CD4-positive, alpha-beta T cell treated with Interleukin-12 subunit alpha and Interleukin-12 subunit beta, for 1 hour (primary cell): Measurements from ENCODE around the gene SLC26A11.
"Not testable (repeated sequence)": the region's sequence is repeated elsewhere in the genome, so short reads cannot be mapped to it uniquely, and the experiment has no call there.

ENCODE experiments used
- DNase-seq: peaks from one replicate; pipeline ENCODE4 v3.0.0-alpha.2; 2020

Gene SLC26A11

DNA sequence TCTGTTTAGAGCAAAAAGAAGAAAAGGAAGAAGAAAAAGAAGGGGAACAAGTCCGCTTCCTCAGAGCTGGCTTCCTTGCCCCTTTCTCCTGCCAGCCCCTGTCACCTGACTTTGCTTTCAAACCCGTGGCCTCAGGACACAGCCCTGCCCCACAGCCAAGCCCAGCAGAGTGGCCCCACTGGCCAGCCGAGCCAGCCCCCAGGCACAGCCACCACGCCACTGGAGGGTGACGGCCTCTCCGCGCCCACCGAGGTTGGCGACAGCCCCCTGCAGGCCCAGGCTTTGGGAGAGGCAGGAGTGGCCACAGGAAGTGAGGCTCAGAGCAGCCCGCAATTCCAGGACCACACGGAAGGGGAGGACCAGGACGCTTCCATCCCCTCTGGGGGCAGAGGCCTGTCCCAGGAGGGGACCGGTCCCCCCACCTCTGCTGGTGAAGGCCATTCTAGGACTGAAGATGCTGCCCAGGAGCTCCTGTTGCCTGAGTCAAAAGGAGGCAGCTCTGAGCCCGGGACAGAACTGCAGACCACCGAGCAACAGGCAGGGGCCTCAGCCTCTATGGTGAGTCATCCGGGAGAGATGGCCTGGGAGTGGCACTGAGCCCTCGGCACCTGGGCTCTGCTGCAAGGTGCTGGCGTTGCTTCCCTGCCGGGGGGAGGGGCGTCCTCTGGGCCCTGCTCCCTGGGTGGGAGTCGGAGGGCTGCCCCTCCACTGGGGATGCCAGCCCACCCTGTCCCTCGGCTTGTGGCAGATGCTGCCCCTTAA, 67.8 kb downstream of the SLC26A11 start:
- no peak for DNase-seq

DNA sequence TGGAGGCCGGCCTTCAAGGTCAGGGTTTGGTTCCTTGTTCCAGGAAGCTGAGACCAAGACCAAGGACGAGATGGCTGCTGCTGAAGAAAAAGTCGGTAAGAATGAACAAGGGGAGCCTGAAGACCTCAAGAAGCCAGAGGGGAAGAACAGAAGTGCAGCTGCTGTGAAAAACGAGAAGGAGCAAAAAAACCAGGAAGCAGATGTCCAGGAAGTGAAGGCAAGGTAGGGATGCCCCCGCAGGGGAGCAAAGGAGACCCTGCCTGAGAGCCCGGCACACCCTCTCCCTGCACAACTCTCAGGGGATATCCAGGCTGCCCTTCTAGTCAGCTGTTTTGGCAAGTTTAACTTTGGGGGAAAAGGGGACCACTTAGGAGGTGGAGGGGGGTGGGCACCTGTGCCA, 69.4 kb downstream of the SLC26A11 start:
- DNase-seq = no peak

DNA sequence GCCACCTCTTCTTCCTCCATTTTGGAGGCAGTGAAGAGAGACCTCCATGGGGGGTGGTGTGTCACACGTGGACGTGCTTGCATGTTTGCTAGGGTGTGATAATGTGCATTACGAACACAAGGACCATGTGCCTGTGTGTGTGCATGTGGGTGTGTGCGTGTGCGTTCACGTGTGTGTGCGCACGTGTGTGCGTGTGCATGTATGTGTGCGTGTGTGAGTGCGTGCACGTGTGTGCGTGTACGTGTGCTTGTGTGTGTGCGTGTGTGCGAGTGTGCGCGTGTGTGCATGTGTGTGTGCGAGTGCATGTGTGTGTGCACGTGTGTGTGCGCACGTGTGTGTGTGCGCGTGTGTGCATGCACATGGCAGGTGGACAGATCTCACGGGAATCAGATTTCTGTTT, 69.9 kb downstream of the SLC26A11 start:
- DNase-seq = no peak

DNA sequence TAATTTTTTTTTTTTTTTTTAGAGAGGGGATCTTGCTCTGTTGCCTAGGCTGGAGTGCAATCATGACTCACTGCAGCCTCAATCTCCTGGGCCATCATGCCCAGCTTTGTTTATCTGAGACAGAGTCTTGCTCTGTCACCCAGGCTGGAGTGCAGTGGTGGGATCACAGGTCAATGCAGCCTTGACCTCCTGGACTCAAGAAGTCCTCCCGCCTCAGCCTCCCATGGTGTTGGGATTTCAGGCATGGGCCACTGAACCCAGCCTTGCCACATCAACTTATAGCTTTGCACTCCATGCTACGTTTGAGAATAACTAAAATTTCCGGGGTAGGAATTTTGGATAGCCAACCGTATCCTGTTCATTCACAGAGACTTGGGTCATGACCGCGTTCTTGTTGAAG, 71.0 kb downstream of the SLC26A11 start:
- DNase-seq = no peak

DNA sequence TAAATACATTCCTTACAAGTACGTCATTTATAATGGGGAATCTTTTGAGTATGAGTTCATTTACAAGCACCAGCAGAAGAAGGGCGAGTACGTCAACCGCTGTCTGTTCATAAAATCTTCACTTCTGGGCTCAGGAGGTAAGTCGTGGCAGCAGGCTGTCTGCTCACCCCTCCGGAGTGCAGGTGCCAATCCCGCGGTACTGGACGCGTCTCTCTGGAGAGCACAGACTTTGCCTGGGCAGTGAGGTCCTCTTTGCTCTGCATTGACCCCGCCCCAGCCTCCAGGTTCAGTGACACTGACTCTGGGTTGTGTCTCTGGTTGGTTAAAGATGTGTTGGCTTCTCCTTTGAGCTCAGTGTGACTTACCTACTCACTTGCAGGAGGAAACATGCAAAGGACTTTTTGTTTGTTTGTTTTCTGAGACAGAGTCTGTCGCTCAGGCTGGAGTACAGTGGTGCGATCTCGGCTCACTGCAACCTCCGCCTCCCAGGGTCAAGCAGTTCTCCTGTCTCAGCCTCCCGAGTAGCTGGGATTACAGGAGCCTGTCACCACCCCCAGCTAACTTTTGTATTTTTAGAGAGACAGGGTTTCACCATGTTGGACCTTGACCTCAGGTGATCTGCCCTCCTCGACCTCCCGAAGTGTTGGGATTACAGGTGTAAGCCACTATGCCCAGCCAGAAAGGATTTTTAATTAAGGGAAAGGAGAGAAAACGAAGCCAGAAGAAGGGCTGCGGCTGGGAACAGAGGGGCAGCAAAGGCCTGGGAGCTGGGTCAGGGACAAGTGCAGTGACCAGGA, 71.7 kb downstream of the SLC26A11 start:
- no peak for DNase-seq

DNA sequence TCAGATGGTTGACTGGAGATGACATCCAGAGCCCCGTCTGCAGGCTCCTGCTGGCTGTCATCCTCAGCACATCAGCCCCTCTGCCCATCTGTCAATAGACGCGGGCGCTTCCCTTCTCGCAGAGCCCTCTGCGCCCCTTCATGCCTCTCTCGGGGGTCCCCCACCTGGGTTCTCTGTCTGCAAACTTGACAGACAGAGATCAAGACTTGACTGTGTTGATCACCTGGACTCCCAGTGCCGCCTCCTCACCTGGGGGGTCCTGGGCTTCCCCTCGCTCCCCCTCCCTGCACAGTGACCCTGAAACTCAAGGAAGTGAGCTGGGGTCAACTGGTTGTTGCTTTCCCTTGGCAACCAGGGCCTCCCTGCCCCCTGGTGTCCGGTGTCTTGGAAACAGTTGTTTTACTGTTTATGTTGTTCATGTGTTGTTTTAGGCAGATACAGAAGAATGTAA, 72.3 kb downstream of the SLC26A11 start:
- no peak for DNase-seq

DNA sequence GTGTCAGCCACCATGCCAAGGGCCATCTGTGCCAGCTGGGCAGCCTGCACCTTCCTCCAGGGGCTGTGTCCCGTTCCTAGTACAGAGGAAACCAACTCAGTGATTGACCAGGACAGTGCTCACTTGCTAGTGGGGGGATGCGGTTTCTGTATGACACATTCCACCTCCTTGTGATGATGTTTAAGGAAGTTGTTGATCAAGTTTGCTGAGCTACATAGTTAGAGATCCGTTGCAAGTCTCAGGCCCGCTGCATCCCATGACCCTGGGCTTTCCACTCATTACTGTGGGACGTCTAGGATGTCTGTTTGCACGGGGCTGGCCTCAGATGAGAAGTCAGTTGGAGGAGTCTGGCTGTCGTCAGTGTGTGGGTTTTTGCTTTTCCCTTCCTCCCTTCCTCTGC, 74.0 kb downstream of the SLC26A11 start:
- no peak for DNase-seq

DNA sequence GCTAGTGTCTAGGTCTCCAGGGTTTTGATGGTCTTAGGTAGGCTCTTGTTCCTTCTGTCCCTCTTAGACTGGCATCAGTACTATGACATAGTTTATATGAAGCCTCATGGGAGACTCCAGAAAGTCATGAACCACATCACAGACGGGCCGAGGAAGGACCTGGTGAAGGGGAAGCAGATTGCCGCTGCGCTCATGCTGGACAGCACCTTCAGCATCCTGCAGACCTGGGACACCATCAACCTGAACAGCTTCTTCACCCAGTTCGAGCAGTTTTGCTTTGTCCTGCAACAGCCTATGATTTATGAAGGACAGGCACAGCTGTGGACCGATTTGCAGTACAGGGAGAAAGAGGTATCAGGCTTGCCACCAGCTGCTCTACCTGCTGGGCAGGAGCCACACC, 74.4 kb downstream of the SLC26A11 start:
- no peak for DNase-seq

DNA sequence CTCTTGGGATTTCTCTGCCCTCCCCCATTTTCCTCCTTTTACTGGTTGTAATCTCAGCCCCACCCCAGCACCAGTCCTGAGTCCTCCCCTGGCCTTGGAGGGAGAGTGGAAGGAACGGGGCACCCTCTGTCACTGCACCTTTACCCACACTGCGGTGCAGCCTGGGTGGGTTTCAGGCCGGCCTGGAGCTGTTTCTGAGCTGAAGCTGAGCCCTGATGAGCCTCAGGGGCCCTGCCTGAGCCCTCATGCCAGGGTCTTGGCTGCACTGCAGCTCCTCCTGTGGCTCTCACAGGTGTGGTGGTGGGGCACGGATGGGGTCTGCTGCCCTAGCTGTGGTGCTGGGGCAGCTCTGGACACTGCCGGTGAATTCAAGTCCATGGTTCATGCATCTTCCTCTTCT, 74.9 kb downstream of the SLC26A11 start:
- no peak for DNase-seq

DNA sequence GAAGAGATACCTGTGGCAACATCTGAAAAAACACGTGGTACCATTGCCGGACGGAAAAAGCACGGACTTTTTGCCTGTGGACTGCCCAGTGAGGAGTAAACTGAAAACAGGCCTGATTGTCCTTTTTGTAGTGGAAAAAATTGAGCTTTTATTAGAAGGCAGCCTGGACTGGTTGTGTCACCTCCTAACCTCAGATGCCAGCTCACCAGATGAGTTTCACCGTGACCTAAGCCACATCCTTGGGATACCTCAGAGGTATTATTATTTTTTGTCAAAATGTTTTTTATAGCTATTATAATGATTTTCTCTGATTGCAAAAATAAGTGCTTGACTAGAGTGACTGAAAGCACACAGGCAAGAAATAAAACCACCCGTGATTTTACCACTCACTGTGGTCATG, 75.3 kb downstream of the SLC26A11 start:
- DNase-seq = no peak

DNA sequence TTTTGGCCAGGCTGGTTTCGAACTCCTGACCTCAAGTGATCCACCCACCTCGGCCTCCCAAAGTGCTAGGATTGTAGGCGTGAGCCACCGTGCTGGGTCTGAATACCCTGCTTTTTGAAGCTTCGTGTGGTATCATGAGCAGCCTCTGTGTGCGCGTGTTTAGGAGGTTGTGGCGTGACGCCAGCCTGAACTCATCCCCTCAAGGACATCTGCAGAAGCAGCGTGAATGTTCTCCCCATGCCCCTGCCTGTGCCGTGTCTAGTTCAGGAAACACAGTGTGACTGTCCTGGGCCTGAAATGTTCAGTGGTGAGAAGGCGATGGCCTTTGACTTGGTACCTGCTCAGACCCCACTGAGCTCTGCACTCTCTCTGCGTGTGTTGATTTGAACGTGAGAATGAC, 76.0 kb downstream of the SLC26A11 start:
- DNase-seq = no peak

DNA sequence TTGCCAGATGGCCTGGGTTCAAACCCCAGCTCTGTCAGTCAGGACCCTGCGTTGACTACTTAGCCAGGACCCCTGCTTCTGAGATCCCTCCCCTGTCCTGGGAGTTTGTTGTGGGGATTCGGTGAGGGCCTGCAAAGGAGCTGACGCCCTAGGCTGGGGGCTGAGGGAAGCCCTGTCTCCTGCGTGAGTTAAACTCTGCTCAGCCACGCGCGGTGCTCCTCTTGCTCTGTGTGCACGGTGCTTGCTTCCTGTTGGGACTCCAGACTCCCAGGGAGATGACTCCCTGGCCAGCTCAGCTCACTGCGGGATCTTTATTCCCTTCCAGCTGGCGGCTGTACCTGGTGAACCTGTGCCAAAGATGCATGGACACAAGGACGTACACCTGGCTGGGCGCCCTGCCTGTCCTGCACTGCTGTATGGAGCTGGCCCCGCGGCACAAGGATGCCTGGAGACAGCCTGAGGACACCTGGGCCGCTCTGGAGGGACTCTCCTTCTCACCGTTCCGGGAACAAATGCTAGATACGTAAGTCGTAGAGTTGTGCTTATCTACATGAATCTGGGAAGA, 77.9 kb downstream of the SLC26A11 start:
- no peak for DNase-seq

DNA sequence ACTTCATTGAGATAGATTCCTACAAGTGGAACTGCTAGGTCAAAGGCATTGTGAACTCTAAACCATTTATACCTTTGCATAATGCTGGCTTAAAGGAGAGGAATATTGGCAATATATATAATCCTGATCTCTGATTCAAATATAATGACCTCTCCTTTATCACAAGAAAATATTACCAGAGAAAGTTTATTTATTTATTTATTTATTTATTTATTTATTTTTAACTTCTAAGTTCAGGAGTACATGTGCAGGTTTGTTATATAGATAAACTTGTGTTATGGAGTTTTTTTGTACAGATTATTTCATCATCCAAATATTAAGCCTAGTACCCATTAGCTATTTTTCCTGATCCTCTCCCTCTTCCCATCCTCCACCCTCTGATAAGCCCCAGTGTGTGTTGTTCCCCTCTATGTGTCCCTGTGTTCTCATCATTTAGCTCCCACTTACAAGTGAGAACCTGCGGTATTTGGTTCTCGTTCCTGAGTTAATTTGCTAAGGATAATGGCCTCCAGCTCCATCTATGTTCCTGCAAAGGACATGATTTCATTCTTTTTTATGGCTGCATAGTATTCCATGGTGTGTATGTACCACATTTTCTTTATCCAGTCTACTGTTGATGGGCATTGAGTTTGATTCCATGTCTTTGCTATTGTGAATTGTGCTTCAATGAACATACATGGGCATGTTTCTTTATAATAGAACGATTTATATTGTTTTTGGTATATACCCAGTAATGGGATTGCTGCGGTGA, 79.3 kb downstream of the SLC26A11 start:
- DNase-seq = not testable (repeated sequence)

DNA sequence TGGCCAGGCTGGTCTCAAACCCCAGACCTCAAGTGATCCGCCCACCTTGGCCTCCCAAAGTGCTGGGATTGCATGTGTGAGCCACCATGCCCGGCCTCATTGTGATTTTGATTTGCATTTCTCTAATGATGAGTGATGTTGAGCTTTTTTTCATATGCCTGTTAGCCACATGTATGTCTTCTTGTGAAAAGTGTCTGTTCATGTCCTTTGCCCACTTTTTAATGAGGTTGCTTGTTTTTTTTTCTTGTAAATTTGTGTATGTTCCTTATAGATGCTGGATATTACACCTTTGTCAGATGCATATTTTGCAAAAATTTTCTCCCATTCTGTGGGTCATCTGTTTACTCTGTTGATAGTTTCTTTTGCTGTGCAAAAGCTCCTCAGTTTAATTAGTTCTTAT, 80.5 kb downstream of the SLC26A11 start:
- not testable (repeated sequence) for DNase-seq
